Measurements from ENCODE around the gene FABP2.
"Not testable (repeated sequence)": the region's sequence is repeated elsewhere in the genome, so short reads cannot be mapped to it uniquely, and the experiment has no call there.

The FABP2 gene

DNA sequence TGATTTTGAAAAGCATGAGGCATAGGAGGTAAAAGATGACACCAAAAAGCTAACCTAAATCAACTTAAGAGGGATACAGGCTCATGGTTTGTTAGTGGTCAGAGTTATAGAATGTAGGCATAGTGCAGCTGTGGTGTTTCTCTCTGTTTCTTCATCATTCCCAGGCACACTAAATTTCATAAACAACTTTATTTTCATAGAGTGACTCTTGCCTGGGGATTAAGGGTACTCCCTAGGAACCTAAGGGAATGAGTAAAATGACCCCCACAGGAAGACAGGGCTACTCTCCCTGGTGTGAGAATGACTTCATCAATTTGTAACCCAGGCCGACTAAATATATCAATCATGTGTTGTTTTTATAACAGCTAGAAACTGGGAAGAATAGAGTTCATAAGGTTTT is 11.1 kb downstream of the FABP2 start:
- DNase-seq (ENCODE audit: low read depth in 2 of 2) = no peak

DNA sequence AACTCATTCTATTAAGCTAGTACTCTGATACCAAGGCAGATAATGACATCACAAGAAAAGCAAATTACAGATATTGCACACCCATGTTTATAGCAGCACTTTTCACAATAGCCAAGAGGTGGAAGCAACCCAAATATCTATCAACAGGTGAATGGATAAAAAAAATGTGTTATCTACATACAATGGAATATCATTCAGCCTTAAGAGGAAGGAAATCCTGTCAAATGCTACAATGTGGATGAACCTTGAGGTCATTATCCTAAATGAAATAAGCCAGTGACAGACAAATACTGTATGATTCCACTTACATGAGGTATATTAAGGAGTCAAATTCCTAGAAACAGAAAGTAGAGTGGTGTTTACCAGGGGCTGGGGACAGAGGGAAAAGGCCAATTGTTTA is 14.3 kb downstream of the FABP2 start:
- DNase-seq (ENCODE audit: low read depth in 2 of 2) = no peak

DNA sequence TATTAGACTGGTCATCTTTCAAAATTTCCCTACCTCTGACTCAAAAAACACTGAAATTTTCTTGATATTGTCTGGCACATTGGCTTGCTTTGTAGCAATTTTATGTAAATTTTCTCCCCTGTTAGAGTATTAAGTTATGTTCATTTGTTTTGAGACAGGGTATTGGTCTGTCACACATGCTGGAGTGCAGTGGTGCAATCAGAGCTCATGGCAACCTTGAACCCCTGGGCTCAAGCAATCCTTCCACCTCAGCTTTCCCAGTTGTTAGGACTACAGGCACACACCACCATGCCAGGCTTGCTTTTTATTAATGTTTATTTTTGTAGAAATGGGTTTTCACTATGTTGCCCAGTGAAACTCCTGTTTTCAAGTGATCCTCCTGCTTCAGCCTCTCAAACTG is 17.5 kb downstream of the FABP2 start:
- DNase-seq (ENCODE audit: low read depth in 2 of 2) = no peak

DNA sequence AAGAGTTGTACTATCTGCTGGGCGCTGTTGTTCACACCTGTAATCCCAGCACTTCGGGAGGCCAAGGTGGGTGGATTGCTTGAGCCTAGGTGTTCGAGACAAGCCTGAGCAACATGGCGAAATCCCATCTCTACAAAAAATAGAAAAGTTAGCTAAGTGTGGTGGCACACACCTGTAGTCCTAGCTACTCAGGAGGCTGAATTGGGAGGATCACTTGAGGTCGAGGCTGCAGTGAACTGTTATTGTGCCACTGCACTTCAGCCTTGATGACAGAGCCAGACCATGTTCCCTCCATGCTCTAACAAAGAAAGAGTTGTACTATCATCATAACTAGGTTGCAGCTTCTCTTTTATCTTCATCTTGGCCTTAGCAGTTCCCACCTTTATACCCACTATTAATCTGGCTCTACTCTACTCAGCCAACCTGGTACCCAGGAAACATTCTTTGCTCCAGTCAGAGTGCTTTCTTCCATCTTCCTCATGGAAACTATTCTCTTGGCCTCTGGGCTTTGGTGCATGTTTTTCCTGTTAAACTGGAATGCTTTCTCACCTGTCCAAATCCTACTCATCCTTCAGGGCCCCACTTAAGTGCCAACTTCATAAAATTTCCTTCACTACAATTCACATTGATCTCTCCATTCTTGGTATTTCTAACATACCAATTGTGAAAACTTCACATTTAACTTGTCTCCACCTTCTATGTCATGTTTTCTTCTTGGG is 18.2 kb downstream of the FABP2 start:
- no peak for DNase-seq (ENCODE audit: low read depth in 2 of 2)

DNA sequence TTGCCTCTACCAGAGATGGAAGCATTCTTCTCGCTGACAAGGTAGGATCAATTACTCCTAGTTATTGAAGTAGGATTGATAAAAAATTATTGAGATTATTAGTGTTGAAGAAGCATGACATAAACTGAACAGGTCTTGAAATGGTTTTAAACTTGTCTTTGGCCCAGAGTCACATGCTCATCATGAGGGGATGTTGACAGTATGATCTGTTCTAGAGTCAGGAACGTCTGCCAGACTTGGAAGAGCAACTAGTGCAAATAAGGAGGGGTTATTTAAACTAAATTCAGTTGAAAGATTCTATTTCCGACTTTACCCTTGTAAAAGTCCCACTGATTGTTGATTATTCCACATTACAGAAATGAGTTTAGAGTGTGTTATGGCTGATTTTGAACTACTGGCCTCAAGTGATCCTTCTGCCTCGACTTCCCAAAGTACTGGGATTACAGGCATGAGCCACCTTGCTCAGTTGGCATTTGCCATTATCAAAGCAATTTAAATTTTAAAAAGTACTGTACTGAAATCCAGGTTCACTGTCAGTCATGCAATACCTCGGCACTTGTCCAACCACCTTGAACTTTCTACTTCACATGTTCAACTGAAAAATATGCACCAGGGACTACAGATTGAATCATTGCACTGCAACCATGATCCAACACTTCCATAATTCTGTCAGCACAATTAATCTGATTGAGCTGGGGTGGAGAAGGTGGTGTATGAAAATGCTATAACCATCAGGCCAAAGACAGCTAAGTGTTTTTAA is 19.7 kb downstream of the FABP2 start:
- DNase-seq (ENCODE audit: low read depth in 2 of 2) = no peak

DNA sequence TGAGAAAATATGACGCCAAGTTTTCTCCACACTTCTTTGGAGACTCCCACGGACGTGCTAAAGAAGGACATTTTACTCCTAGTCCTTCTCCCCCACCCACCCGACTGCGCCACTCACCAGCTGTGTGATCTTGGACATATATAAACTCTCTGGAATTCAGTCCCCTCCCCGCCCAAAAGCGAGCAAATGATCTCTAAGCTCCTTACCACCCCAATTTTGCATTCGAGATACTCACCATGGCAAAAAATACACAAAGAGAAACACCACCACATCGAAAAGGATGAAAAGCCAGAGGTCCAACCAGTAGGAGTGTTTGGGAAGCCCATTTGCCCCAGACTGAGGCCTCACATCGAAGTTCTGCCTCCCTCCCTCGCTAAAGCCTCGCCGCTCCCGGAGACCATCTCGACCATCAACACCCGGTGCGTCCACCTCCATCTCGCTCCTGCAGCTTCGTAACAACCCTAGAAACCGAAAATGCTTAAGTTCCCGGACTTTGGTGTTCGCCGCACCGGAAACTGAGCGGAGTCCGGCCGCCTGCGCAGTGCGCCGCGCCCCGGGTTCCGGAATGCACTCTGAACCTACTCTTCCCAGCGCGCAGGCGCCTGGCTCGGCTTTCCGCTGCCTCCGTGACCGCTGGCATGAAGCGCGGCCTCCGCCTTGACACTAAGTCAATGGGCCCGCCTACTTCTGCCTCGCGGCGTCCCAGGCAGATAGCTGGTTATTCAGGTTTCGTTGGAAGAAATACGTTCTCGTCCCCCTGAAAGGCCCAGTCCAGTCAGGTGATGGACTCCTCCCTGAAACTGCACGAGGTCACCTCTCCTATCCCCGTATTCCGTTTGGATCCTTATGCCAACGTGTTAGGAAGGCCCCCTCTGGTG is 21.6 kb downstream of the FABP2 start:
- peak; percentile 84 to 86 for DNase-seq (ENCODE audit: low read depth in 2 of 2)

DNA sequence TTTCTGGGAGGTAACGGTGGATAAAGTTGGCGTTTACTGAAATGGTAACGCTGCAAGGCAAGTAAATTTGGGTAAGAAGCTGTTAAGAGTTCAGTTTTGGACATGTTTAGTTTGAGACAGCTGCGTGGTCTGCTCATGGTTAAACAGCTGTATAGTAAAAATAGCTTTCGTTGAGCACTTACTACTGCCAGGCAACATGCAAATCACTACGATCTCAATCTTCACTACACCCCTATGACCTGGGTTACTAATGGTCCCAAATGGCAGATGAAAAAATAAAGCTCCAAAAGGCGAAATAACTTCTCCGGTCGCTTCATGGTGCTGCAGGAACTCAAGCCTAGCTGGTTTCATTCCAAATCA is 22.2 kb downstream of the FABP2 start:
- DNase-seq (ENCODE audit: low read depth in 2 of 2) = no peak

DNA sequence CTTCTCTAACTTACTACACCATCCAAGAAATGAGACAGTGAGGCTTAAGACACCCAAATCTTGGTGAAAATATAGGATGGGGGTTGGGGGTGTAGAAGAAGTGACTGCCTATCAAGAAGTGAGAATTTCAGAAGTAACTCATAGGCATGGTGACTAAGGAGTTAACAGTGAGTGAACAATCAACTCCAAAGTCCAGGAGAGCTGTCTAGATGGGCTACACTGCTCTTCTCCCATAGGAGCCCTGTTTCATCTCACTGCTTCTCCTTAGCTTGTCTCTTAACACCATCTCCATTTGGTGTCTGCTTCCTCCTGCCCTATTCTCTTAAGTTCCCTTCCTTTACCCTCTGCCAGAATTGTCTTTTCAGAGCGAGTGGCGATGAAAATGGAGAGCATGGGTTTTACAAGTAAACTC is 22.7 kb downstream of the FABP2 start:
- DNase-seq (ENCODE audit: low read depth in 2 of 2) = no peak

DNA sequence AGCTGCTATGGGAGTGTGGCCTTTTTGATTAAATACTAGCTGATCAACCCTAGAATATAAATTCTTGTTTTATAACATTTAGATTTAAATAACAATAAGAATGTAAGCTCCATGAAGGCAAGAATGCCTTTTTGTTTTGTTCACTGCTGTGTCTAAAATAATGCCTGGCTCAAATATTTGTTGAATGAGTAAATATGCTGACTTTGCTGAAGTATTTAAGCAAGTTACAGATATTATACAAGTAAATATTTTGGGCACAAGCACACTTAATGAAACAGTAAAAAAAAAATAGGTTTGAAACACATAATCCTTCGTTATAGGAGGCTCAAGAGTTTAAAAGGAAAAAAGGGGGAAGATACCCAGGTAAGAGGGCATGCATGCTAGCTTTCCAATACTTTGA is 24.1 kb downstream of the FABP2 start:
- DNase-seq (ENCODE audit: low read depth in 2 of 2) = no peak

DNA sequence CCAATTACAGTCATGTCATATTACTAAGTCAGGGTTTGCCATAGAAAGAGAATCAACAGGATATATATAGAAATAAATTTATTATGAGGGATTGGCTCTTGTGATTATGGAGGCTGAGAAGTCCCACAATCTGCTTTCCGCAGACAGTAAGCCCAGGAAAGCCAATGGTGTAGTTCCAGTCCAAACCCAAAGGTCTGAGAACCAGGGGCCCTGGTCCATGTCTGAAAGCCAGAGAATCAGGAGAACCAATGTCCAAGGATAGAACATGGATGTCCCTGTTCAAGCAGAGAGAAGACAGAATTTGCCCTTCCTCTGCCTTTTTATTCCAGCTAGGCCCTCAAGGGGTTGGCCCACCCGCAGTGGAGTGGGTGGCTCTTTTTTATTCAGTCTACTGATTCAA is 25.6 kb downstream of the FABP2 start:
- no peak for DNase-seq (ENCODE audit: low read depth in 2 of 2)

DNA sequence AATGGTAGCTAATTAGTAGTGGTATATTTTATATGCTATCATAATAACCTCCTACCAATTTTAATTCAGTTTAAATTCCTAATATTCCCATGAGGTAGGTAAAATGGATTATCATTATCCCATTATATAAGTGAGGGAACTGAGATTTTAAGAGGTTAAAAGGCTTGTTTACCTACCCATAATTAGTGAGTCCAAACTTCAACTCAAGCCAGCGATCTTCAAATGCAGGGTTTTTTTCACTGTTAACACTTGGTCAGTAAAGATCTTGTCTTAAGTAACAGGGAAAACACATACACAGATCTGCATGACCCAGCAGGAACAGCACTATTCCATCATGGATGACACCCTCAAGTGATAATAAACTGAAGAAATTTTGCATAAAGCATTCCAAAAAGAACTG is 31.3 kb downstream of the FABP2 start:
- DNase-seq (ENCODE audit: low read depth in 2 of 2) = no peak

DNA sequence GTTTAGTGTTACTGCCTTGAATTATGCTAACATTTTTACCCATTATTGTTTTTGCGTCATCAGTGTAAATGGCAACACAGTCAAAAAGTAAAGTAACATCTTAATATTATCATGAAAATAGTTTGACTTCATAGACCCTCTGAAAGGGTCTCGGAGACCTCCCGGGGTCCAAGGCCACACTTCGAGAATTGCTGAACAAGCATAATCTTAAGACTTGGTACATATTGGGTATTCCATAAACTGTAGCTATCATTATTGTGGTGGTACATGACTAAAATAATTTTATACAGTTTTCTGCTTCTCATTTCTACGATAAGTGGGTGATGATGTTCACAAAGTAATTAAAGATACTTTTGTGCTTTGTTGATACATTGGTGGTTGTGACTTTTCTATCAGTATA is 32.6 kb downstream of the FABP2 start:
- no peak for DNase-seq (ENCODE audit: low read depth in 2 of 2)

DNA sequence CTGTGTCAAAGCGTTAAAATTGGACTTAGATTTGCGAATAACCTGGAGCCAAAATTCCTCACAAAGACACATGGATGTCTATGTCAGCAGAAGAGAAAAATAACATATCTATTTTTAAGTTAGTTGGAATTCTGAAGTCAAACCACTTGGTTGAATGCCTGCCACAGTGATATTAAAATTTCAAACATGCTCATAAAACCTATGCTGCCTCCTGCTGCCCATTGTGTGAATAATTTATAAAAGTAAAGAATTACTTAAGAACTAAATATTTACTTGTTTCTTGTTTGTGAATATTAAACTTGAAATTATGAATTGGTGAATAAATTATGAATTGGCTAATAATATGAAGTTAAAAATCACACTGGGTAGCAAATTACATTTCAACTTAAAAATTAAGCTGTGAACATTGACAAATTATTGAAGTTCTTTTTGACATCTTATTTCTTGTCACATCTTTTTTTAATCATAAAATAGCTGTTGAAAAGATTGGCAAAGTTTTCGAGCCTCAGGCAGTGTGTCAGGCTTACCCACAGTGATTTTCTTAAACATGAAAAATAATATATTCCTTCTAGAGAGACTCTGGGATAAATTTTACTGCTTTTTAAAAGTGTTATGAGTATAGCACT is 35.4 kb downstream of the FABP2 start:
- DNase-seq (ENCODE audit: low read depth in 2 of 2) = no peak

DNA sequence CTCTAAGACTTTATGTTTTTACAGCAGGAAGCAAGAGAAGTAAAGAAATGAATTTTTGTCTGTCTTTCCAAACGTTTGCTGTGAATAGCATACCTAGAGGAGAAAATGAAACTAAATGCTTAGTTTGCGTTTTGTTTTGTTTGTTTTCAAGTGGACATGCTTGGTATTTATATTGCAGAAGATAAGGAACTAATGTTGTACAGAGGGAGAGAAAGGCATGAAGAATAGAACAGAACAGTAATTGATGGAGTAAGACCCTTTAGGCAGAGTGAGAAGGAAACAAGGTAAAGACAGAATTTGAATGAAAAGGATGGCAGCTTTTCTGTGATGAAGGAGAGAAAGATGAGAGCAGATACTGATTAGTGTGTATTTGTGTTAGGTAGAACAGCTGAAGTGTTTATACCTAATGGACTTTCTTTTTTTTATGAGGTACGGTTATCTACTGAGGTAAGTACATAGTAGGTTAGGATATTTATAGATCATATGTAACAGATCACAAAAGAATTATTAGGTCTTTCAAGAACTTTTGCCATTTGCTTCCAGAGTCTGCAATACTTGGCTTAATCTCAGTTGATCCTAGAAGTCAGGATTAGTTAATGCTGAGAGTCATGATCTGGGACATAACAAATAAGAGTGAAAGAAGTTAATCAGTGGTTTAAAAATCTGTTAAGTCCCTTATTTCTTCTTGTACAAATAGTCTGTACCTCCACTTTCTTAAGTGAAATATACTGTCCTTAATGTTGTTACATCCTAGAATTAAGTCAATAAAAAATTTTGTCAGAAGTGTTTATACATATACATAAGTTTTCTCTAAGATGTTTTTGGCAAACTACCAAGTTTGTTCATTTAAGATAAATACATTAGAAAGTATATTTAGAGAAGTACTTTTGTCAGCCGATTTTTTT is 36.8 kb downstream of the FABP2 start:
- DNase-seq (ENCODE audit: low read depth in 2 of 2) = no peak

DNA sequence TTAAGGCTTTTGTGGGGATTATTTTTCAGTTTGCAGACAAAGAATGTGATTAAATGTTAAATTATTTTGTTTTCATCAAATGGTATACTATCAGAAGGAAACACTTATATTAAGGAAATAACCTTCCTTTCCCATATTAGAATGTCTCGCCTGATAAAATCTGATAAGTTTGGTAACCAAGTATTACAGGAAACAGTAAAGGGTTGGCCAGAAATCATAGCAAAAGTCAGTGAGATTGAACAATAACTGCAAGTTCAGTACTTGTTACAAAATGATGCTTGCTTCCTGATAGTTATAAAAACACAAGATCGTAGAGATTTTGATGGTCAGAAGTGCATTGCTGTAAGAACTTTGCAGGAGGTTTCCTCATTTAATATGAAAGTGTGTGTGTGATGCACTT is 40.5 kb downstream of the FABP2 start:
- DNase-seq (ENCODE audit: low read depth in 2 of 2) = no peak

DNA sequence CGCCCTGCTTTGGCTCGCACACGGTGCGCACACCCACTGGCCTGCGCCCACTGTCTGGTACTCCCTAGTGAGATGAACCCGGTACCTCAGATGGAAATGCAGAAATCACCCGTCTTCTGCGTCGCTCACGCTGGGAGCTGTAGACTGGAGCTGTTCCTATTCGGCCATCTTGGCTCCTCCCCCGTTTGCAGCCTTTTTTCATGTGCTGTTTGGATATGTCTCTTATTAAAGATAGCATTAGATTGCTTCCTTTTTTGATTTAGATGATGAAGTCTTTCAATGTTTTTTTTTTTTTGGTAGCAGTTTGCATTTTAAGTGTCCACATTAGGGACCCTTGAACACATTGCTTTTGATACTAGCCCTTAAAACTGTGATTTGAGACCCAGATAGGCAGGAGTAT is 42.0 kb downstream of the FABP2 start:
- DNase-seq (ENCODE audit: low read depth in 2 of 2) = not testable (repeated sequence)

DNA sequence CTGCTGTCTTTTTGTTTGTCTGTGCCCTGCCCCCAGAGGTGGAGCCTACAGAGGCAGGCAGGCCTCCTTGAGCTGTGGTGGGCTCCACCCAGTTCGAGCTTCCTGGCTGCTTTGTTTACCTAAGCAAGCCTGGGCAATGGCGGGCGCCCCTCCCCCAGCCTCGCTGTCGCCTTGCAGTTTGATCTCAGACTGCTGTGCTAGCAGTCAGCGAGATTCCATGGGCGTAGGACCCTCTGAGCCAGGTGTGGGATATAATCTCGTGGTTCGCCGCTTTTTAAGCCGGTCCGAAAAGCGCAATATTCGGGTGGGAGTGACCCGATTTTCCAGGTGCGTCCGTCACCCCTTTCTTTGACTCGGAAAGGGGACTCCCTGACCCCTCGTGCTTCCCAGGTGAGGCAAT is 42.4 kb downstream of the FABP2 start:
- not testable (repeated sequence) for DNase-seq (ENCODE audit: low read depth in 2 of 2)

DNA sequence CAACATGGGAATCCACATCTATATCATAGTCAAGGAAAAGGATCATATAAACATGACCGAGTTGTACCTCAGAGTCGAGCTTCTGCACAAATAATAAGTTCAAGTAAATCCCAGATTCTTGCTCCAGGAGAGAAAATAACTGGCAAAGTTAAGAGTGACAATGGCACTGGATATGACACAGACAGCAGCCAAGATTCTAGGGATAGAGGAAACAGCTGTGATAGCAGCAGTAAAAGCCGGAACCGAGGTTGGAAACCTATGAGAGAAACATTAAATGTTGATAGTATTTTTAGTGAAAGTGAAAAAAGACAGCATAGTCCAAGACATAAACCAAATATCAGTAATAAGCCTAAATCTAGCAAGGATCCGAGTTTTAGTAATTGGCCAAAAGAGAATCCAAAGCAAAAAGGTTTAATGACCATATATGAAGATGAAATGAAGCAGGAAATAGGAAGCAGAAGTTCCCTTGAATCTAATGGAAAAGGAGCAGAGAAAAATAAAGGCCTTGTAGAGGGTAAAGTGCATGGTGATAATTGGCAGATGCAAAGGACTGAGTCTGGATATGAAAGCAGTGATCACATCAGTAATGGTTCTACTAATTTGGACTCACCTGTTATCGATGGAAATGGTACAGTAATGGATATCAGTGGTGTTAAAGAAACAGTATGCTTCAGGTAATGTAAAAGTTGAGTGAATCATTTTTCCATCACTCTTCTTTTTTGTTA is 50.4 kb downstream of the FABP2 start:
- DNase-seq (ENCODE audit: low read depth in 2 of 2) = no peak

DNA sequence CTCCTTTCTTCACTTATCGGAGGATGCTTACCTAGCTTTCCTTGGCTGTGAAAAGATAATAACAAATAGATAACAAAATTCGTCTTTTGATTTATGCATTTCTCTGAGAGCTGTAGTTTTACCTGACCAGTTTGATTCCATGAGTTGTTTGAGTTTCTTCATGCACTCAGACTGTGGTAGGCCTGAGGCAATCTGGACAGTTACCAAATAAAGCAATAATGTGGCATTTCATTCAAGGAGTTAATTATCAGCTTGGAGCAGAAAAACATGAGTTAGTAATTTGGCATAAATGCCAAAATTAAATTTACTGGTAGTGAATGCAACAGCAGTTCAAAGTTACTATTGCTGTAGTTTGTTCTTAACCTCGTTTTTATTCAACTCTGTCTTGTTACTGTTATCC is 53.5 kb downstream of the FABP2 start:
- DNase-seq (ENCODE audit: low read depth in 2 of 2) = no peak

All from activated CD8-positive, alpha-beta memory T cell treated with anti-CD3 and anti-CD28 coated beads for 4 hours (primary cell).